Kidney epithelial cell (primary cell): ENCODE data around the gene CSAD. TPM values are rescaled to one million over a fixed set of nuclear protein-coding genes. Genes with fewer than 3 reads are reported as not detected.
A peak's percentile ranks its signal among the peaks of the same experiment; 100 is the strongest.
"Not testable (repeated sequence)": the region's sequence is repeated elsewhere in the genome, so short reads cannot be mapped to it uniquely, and the experiment has no call there.

Experiments used
- DNase-seq: peaks from one replicate; pipeline ENCODE4 v3.0.0-alpha.2; 2010; ENCODE audit warnings: low read depth
- H3K27me3 ChIP-seq: 2 replicates; pipeline ENCODE4 v1.6.0; 2011; ENCODE audit warnings: low read length; ENCODE audit not compliant: control insufficient read depth, insufficient read depth
- H3K36me3 ChIP-seq: 2 replicates; pipeline ENCODE4 v1.5.1; 2011; ENCODE audit warnings: low read length; ENCODE audit not compliant: control insufficient read depth, insufficient read depth
- H3K4me3 ChIP-seq: 2 replicates; pipeline ENCODE4 v1.5.1; 2011; ENCODE audit warnings: low read depth, mild to moderate bottlenecking, control low read depth, low read length
- CTCF ChIP-seq: IDR thresholded peaks from 2 replicates; pipeline ENCODE4 v1.5.1; 2011; ENCODE audit warnings: mild to moderate bottlenecking, moderate library complexity, low read length, control low read depth, inconsistent platforms; ENCODE audit not compliant: insufficient read depth, poor library complexity, severe bottlenecking
- total RNA-seq: library from RNA; depleted of rRNA; stranded (reverse); fragments of >200 nt; gene quantifications from 2 replicates; pipeline ENCODE4 v1.2.3, GENCODE V29; 2015

The CSAD gene
- total RNA-seq, 1 donor from 2014 or later: 9.1 TPM

- H3K4me3 ChIP-seq: no peak overlapping the region
- H3K36me3 ChIP-seq: peaks cover 8% of the 10 kb centered on the region
- DNase-seq: no peak
- no peak for TF ChIP-seq CTCF
- H3K27me3 ChIP-seq: no peaks in the 10 kb centered on the region
Measured at GRCh38 chr12:53184828-53185227, 4.1 kb upstream of the CSAD start.

GRCh38 chr12:53182903-53183302 is 2.2 kb upstream of the CSAD start:
- peaks cover 8% of the 10 kb centered on the region for H3K36me3 ChIP-seq
- no peak for DNase-seq
- TF ChIP-seq CTCF: no peak
- no peaks in the 10 kb centered on the region for H3K27me3 ChIP-seq
- no peak overlapping the region for H3K4me3 ChIP-seq

- DNase-seq: no peak
- Histone ChIP-seq H3K36me3 (peaks cover 5% of the 10 kb centered on the region), H3K4me3 (peak overlapping the region; percentile 80), H3K27me3 (no peaks in the 10 kb centered on the region)
- no peak for TF ChIP-seq CTCF
Measured at GRCh38 chr12:53181935-53182334, 1.2 kb upstream of the CSAD start.

GRCh38 chr12:53180931-53181645 is 363 bp upstream of the CSAD start:
- no peak for DNase-seq
- peak overlapping the region; percentile 80 for H3K4me3 ChIP-seq
- peaks cover 3% of the 10 kb centered on the region for H3K36me3 ChIP-seq
- no peak for TF ChIP-seq CTCF
- H3K27me3 ChIP-seq: no peaks in the 10 kb centered on the region

GRCh38 chr12:53179687-53180219 is 972 bp downstream of the CSAD start:
- H3K36me3 ChIP-seq: peaks cover 2% of the 10 kb centered on the region
- no peak for DNase-seq
- no peaks in the 10 kb centered on the region for H3K27me3 ChIP-seq
- peak overlapping the region; percentile 80 for H3K4me3 ChIP-seq
- no peak for TF ChIP-seq CTCF

- H3K4me3 ChIP-seq, H3K36me3 ChIP-seq, H3K27me3 ChIP-seq, DNase-seq: not testable (repeated sequence)
Measured at GRCh38 chr12:53178803-53179202, 1.9 kb downstream of the CSAD start.

- not testable (repeated sequence) for H3K36me3 ChIP-seq, H3K27me3 ChIP-seq, DNase-seq, H3K4me3 ChIP-seq
Measured at GRCh38 chr12:53177447-53177846, 3.3 kb downstream of the CSAD start.
